Measurements from ENCODE around the gene SPATA7.
"Not testable (repeated sequence)": the region's sequence is repeated elsewhere in the genome, so short reads cannot be mapped to it uniquely, and the experiment has no call there.

GRCh38 chr14:88381634-88382033 lies 3.8 kb upstream of the SPATA7 start:
- not testable (repeated sequence) for TF ChIP-seq ZFP30 (CRISPR knock-in tag; IDR thresholded peaks at IDR 0.05); ISL1 (CRISPR knock-in tag; IDR thresholded peaks at IDR 0.05); PPARA (CRISPR knock-in tag; IDR thresholded peaks at IDR 0.05; ENCODE audit: borderline replicate concordance); ARNTL (CRISPR knock-in tag; IDR thresholded peaks at IDR 0.05; ENCODE audit: borderline replicate concordance, low read depth); ZNF70 (CRISPR knock-in tag; IDR thresholded peaks at IDR 0.05); PATZ1 (CRISPR knock-in tag; IDR thresholded peaks at IDR 0.05; ENCODE audit: borderline replicate concordance); ZNF565 (CRISPR knock-in tag; conservative IDR thresholded peaks at IDR 0.05; ENCODE audit: low read depth)
